Osteocyte (in vitro differentiated cells): ENCODE results near the gene MYD88. TPM values are rescaled to one million over a fixed set of nuclear protein-coding genes. Genes with fewer than 3 reads are reported as not detected.
"Not testable (repeated sequence)": the region's sequence is repeated elsewhere in the genome, so short reads cannot be mapped to it uniquely, and the experiment has no call there.

Source experiments
- DNase-seq: peaks from one replicate; pipeline ENCODE4 v3.0.0; 2021; ENCODE audit warnings: mixed read lengths; ENCODE audit not compliant: unreplicated experiment; ENCODE audit errors: extremely low spot score
- H3K27ac Mint-ChIP-seq: one replicate; pipeline ENCODE4 v1.8.0; 2021; ENCODE audit warnings: mild to moderate bottlenecking, mixed read lengths; ENCODE audit not compliant: unreplicated experiment
- H3K27me3 Mint-ChIP-seq: one replicate; pipeline ENCODE4 v1.8.0; 2021; ENCODE audit warnings: mixed read lengths; ENCODE audit not compliant: unreplicated experiment
- H3K36me3 Mint-ChIP-seq: one replicate; pipeline ENCODE4 v1.8.0; 2021; ENCODE audit warnings: mixed read lengths; ENCODE audit not compliant: unreplicated experiment
- H3K4me1 Mint-ChIP-seq: one replicate; pipeline ENCODE4 v1.8.0; 2021; ENCODE audit warnings: mixed read lengths; ENCODE audit not compliant: unreplicated experiment
- H3K4me3 Mint-ChIP-seq: one replicate; pipeline ENCODE4 v1.8.0; 2021; ENCODE audit warnings: mild to moderate bottlenecking, moderate library complexity, mixed read lengths; ENCODE audit not compliant: unreplicated experiment
- H3K9me3 Mint-ChIP-seq: one replicate; pipeline ENCODE4 v1.8.0; 2021; ENCODE audit warnings: mixed read lengths; ENCODE audit not compliant: unreplicated experiment
- total RNA-seq: library from RNA; stranded (reverse); gene quantifications from 2 replicates; pipeline ENCODE4 v1.2.1, GENCODE V29; 2021
- TF ChIP-seq, protein P1 (sequence below): fragments of 200-600 bp; sonication (generic); IDR thresholded peaks from 2 replicates; pipeline ENCODE4 v1.5.0; 2021; ENCODE audit warnings: antibody characterized with exemption, mild to moderate bottlenecking, moderate library complexity

MYD88 gene
- total RNA-seq, 1 donor from 2014 or later, result 13.3 TPM

GRCh38 chr3:38154625-38155255, 16.3 kb downstream of the MYD88 start:
- Mint-ChIP-seq H3K27me3 (no peaks in the 10 kb centered on the region), H3K4me3 (no peak overlapping the region), H3K9me3 (no peaks in the 10 kb centered on the region), H3K36me3 (no peaks in the 10 kb centered on the region), H3K27ac (no peak overlapping the region), H3K4me1 (no peaks in the 10 kb centered on the region)
- no peak for DNase-seq
- TF ChIP-seq, protein P1, sequence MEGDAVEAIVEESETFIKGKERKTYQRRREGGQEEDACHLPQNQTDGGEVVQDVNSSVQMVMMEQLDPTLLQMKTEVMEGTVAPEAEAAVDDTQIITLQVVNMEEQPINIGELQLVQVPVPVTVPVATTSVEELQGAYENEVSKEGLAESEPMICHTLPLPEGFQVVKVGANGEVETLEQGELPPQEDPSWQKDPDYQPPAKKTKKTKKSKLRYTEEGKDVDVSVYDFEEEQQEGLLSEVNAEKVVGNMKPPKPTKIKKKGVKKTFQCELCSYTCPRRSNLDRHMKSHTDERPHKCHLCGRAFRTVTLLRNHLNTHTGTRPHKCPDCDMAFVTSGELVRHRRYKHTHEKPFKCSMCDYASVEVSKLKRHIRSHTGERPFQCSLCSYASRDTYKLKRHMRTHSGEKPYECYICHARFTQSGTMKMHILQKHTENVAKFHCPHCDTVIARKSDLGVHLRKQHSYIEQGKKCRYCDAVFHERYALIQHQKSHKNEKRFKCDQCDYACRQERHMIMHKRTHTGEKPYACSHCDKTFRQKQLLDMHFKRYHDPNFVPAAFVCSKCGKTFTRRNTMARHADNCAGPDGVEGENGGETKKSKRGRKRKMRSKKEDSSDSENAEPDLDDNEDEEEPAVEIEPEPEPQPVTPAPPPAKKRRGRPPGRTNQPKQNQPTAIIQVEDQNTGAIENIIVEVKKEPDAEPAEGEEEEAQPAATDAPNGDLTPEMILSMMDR, result no peak

- H3K4me3 Mint-ChIP-seq, result no peak overlapping the region
- H3K27ac Mint-ChIP-seq, result no peak overlapping the region
- TF ChIP-seq, protein P1, result no peak
- no peaks in the 10 kb centered on the region for H3K27me3 Mint-ChIP-seq
- no peak for DNase-seq
- H3K4me1 Mint-ChIP-seq, result no peaks in the 10 kb centered on the region
- H3K36me3 Mint-ChIP-seq, result no peaks in the 10 kb centered on the region
- no peaks in the 10 kb centered on the region for H3K9me3 Mint-ChIP-seq
These were observed 17.4 kb downstream of the MYD88 start for GRCh38 chr3:38155825-38156224.

DNA sequence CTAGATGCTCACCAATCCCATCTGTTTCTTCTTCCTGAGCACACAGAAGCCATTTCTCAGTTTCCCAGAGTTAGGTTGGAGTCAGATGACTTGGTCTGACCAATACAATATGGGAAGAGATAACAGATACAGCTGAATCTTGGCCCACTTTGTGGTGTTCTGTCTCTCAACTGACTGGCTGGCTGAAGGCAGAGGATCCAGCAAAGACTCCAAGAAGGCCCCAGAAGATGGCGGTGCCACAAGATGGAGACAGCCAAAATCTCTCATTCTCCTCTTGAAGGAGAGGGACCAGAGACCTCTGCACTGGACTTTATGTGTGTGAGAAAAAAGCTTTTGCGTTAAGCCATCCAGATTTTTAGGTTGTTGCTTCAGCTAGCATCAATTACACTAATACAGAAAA, 18.7 kb downstream of the MYD88 start:
- Mint-ChIP-seq H3K4me3 (no peak overlapping the region), H3K27ac (no peak overlapping the region), H3K27me3 (no peaks in the 10 kb centered on the region), H3K4me1 (no peaks in the 10 kb centered on the region), H3K36me3 (no peaks in the 10 kb centered on the region), H3K9me3 (no peaks in the 10 kb centered on the region)
- TF ChIP-seq, protein P1, result no peak
- no peak for DNase-seq

DNA sequence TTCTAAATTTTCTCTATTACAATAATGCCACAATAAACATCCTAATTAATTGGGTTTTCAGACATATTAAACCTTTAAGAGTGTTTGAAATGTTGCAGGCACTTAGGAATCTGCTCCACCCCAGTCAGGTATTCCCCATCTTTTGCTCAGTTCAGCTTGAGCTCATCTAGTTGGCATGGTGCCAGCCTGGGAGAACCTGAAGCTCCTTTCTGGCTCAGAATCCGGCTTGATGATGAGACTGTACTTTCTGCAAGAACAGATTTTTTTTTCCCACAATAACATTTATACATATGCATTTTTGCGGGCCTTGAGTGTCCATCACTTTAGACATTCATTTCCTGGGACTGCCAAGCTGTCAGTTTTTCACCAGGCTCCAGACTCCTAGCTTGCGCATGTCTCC, 19.1 kb downstream of the MYD88 start:
- Mint-ChIP-seq H3K4me3 (no peak overlapping the region), H3K4me1 (no peaks in the 10 kb centered on the region), H3K36me3 (no peaks in the 10 kb centered on the region), H3K27me3 (no peaks in the 10 kb centered on the region), H3K27ac (no peak overlapping the region), H3K9me3 (no peaks in the 10 kb centered on the region)
- no peak for DNase-seq
- TF ChIP-seq, protein P1, result no peak

- Mint-ChIP-seq H3K4me3 (no peak overlapping the region), H3K36me3 (no peaks in the 10 kb centered on the region), H3K9me3 (no peaks in the 10 kb centered on the region), H3K27ac (no peak overlapping the region), H3K4me1 (no peaks in the 10 kb centered on the region), H3K27me3 (no peaks in the 10 kb centered on the region)
- TF ChIP-seq, protein P1, result no peak
- no peak for DNase-seq
These were observed 20.0 kb downstream of the MYD88 start for GRCh38 chr3:38158472-38158871.

- not testable (repeated sequence) for H3K4me3 Mint-ChIP-seq, H3K27me3 Mint-ChIP-seq, H3K27ac Mint-ChIP-seq
These were observed 22.2 kb downstream of the MYD88 start for GRCh38 chr3:38160704-38161103.

More at GRCh38 chr3:38160704-38161103, 22.2 kb downstream of the MYD88 start:
- H3K4me1 Mint-ChIP-seq, H3K9me3 Mint-ChIP-seq, H3K36me3 Mint-ChIP-seq, DNase-seq: not testable (repeated sequence)
